ENCODE results near the gene PHACTR3. TPM values are rescaled to one million over a fixed set of nuclear protein-coding genes. Genes with fewer than 3 reads are reported as not detected.

The PHACTR3 gene
- total RNA-seq, 4 donors from 2014 or later: 5.4 to 15.9 (median 10.0) TPM

- Histone ChIP-seq H3K4me1 (no peaks in the 10 kb centered on the region), H3K36me3 (no peaks in the 10 kb centered on the region), H3K4me3 (no peak overlapping the region), H3K27me3 (no peaks in the 10 kb centered on the region), H3K9me3 (no peaks in the 10 kb centered on the region), H3K27ac (no peak overlapping the region)
- TF ChIP-seq POLR2A (IDR thresholded peaks at IDR 0.05): no peak
- TF ChIP-seq, protein P1, sequence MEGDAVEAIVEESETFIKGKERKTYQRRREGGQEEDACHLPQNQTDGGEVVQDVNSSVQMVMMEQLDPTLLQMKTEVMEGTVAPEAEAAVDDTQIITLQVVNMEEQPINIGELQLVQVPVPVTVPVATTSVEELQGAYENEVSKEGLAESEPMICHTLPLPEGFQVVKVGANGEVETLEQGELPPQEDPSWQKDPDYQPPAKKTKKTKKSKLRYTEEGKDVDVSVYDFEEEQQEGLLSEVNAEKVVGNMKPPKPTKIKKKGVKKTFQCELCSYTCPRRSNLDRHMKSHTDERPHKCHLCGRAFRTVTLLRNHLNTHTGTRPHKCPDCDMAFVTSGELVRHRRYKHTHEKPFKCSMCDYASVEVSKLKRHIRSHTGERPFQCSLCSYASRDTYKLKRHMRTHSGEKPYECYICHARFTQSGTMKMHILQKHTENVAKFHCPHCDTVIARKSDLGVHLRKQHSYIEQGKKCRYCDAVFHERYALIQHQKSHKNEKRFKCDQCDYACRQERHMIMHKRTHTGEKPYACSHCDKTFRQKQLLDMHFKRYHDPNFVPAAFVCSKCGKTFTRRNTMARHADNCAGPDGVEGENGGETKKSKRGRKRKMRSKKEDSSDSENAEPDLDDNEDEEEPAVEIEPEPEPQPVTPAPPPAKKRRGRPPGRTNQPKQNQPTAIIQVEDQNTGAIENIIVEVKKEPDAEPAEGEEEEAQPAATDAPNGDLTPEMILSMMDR (IDR thresholded peaks at IDR 0.05): peak; percentile 56 to 78 (median 73)
- 24 to 25% methylated on average over 14 of the region's 14 CpGs for WGBS, 2 donors
- peak in 1 of 2 donors; percentile 58 for DNase-seq (ENCODE audit: low spot score in 2 of 2)
Observed at GRCh38 chr20:59782986-59783640, 178.8 kb downstream of the PHACTR3 start.

DNA sequence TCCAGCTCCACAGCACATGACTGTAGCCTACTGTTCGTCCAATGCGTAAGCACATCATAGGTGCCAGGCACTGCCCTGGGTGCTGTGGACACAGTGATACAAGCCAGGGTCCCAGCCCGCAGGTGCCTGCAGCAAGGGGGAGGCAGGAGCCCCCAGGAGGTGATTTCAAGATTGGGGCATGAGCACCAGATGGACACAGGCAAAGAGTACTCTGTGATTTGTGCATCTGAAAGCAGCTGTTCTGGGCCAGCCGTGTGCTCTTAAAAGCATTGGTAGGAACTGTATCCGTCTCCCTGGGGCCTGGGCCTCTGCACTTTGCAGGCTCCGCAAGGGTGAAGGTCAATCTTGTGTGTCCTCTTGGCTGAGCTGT lies 179.3 kb downstream of the PHACTR3 start:
- Histone ChIP-seq H3K4me1 (no peaks in the 10 kb centered on the region), H3K27ac (no peak overlapping the region), H3K36me3 (no peaks in the 10 kb centered on the region), H3K27me3 (no peaks in the 10 kb centered on the region), H3K9me3 (no peaks in the 10 kb centered on the region), H3K4me3 (no peak overlapping the region)
- TF ChIP-seq, protein P1 (IDR thresholded peaks at IDR 0.05): no peak
- TF ChIP-seq EP300 (IDR thresholded peaks at IDR 0.05): no peak
- TF ChIP-seq POLR2A (IDR thresholded peaks at IDR 0.05): no peak
- WGBS, 2 donors: 71 to 87% methylated on average over 3 to 4 of the region's 6 CpGs
- DNase-seq (ENCODE audit: low spot score in 2 of 2): no peak

- TF ChIP-seq EP300 (IDR thresholded peaks at IDR 0.05) (no peak), POLR2A (IDR thresholded peaks at IDR 0.05) (no peak)
- TF ChIP-seq, protein P1 (IDR thresholded peaks at IDR 0.05): no peak
- Histone ChIP-seq H3K27me3 (no peaks in the 10 kb centered on the region), H3K27ac (no peak overlapping the region), H3K36me3 (no peaks in the 10 kb centered on the region), H3K9me3 (no peaks in the 10 kb centered on the region), H3K4me3 (no peak overlapping the region), H3K4me1 (no peaks in the 10 kb centered on the region)
- no peak for DNase-seq (ENCODE audit: low spot score in 2 of 2)
- 97 to 98% methylated on average over 5 of the region's 5 CpGs for WGBS, 2 donors
Observed at GRCh38 chr20:59784365-59784764, 180.0 kb downstream of the PHACTR3 start.

DNA sequence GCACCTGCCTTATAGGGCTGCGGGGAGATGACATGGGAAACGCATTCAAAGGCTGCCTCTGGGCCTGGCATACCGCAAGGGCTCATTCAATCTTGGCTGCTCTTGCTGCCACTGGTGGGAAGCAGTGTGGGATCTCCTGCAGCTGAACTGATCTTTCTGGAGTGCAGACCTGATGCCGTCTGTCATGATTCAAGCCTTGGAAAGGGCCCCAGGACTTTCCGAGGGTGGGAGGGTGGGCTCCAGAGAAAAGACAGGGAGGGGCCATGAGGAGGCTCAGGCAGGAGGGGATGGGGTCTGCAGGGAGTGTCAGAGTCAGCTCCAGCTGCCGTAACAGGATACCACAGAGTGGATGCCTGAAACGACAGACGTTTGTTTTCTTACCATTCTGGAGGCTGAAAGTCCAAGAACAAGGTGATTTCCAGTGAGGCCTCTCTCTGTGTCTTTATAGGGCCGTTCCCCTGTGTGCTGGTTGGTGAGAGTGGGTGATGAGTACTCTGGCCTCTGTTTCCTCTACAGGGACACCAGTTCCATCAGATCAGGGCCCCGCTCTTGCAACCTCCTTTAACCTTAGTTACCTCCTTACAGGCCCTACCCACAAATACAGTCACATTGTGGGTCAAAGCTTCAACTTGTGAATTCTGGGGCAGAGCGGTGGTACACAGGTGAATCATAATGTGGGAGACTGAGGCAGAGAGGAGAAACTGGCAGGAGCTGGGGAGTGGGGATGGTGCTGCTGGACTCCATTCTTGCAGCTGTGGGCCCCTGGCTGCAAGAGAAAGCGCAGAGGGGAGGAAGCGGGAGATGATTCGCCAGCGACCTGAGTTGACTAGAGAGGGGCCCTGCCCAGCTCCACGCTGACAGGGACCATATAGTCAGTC lies 180.7 kb downstream of the PHACTR3 start:
- Histone ChIP-seq H3K4me1 (no peaks in the 10 kb centered on the region), H3K4me3 (no peak overlapping the region), H3K9me3 (no peaks in the 10 kb centered on the region), H3K27ac (no peak overlapping the region), H3K27me3 (no peaks in the 10 kb centered on the region), H3K36me3 (no peaks in the 10 kb centered on the region)
- peak in 1 of 2 donors; percentile 3 for DNase-seq (ENCODE audit: low spot score in 2 of 2)
- WGBS, 2 donors: 76 to 77% methylated on average over 16 of the region's 16 CpGs
- TF ChIP-seq, protein P1 (IDR thresholded peaks at IDR 0.05): no peak
- TF ChIP-seq EP300 (IDR thresholded peaks at IDR 0.05) (no peak), POLR2A (IDR thresholded peaks at IDR 0.05) (no peak)

GRCh38 chr20:59785669-59785959 lies 181.3 kb downstream of the PHACTR3 start:
- Histone ChIP-seq H3K27me3 (no peaks in the 10 kb centered on the region), H3K9me3 (no peaks in the 10 kb centered on the region), H3K27ac (no peak overlapping the region), H3K4me1 (no peaks in the 10 kb centered on the region), H3K36me3 (no peaks in the 10 kb centered on the region), H3K4me3 (no peak overlapping the region)
- TF ChIP-seq POLR2A (IDR thresholded peaks at IDR 0.05) (no peak), EP300 (IDR thresholded peaks at IDR 0.05) (no peak)
- TF ChIP-seq, protein P1 (IDR thresholded peaks at IDR 0.05): no peak
- 31 to 35% methylated on average over 5 to 6 of the region's 6 CpGs for WGBS, 2 donors
- peak in 1 of 2 donors; percentile 3 for DNase-seq (ENCODE audit: low spot score in 2 of 2)

All from tibial nerve (tissue), 4 donors.